HG03060 (cell line): Measurements from ENCODE around the gene CACNA1A.
"Not testable (repeated sequence)": the region's sequence is repeated elsewhere in the genome, so short reads cannot be mapped to it uniquely, and the experiment has no call there.

Experiments
- ATAC-seq: cut with Tn5 transposase; IDR thresholded peaks from one replicate; pipeline ENCODE4 v1.9.1; 2021; ENCODE audit warnings: low read depth, moderate number of reproducible peaks; ENCODE audit not compliant: unreplicated experiment

Gene CACNA1A

DNA sequence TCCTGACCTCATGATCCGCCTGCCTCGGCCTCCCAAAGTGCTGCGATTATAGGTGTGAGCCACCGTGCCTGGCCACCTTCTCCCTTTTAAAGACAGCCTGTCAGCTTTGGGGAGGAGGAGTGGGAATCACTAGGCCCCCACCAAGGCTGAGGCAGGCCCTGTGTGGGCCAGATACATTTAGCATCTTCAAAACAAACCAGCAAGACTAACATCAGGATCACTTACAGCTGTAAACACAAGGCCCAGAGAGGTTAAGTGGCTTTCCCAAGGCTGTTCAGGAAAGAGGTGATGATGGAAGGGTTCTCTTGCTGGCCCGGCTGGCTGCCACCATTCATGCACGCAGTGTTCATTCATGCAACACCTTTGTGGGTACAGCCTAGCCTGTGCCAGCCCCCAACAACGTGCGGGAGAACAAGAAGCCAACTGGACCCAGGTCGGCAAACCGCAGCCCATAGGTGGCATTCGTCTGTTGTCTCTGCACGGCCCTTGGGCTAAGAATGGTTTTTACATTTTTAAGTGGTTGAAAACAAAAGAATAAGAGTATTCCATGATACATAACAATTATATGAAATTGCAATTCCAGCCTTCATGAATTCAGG is 333.0 kb downstream of the CACNA1A start:
- ATAC-seq = no peak

DNA sequence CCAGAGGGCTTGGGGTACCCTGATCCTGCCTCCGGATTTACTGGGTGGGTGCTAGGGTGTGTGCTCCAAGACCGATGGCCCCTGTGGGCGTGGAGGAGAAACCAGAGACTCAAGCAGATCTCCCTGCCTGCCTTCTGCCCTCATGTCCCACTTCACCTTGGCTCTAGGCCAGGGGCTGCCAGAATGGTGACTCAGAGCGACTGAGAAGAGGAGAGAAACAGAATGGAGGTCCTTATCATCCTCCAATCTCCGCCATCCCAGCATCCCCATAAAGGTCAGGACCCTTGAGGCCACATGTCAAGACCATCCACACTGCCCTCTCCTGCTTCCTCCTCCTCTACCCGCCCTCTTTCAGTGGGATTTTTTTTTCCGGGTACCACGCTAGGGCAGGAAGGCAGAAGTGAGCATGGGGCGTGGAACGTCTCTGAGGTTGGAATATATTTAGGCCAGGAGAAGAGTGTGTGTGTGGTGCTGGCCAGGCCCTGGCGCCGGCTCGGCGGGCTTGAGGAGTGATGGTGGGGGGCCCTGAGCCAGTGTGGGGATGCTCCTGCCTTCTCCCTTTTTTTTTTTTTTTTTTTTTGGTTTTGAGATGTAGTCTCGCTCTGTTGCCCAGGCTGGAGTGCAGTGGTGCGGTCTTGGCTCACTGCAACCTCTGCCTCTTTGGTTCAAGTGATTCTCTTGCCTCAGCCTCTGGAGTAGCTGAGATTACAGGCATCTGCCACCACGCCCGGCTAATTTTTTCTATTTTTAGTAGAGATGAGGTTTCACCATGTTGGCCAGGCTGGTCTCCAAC is 333.7 kb downstream of the CACNA1A start:
- no peak for ATAC-seq

DNA sequence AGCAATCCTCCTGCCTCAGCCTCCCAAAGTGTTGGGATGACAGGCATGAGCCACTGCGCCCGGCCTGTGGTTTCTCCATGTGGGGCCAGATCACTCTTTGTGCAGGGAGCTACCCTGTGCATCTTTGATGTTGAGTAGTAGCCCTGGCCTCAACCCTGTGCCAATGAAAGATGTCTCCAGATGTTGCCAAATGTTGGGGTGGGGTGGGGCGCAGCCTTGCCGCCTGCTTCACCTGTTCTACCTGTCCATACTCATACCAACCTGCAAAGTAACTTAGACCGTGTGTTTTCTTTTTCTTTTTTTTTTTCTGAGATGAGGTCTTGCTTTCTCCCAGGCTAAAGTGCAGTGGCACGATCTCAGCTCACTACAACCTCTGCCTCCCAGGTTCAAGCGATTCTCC is 335.1 kb downstream of the CACNA1A start:
- ATAC-seq = no peak

DNA sequence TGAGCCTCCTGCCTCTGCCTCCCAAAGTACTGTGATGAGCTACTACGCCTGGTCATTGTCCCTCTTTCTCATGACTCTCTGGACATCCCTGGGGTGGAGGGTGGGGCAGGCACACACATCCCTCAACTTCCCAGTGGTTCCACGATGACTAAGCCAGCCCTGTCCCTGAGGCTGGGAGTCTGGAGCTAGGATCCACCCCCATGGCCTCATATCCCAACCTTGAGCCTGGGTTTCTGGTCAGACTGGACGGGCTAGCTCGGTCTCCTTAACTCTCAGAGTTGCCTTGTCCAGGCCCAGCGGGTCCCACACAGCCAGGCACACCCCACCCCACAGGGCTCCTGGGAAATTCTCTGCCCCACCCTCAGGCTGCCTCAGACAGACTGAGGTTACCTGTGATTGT is 336.5 kb downstream of the CACNA1A start:
- no peak for ATAC-seq

DNA sequence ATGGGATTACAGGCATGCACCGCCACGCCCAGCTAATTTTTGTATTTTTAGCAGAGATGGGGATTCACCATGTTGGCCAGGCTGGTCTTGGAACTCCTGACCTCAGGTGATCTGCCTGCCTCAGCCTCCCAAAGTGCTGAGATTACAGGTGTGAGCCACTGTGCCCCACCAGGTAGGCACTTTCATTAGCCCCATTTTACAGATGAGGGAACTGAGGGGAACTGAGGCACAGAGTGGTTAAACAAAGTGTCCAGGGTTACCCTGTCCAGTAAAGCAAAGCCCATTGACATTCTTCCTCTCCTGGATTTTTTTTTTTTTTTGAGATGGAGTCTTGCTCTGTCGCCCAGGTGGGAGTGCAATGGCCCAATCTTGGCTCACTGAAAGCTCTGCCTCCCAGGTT is 340.1 kb downstream of the CACNA1A start:
- not testable (repeated sequence) for ATAC-seq

DNA sequence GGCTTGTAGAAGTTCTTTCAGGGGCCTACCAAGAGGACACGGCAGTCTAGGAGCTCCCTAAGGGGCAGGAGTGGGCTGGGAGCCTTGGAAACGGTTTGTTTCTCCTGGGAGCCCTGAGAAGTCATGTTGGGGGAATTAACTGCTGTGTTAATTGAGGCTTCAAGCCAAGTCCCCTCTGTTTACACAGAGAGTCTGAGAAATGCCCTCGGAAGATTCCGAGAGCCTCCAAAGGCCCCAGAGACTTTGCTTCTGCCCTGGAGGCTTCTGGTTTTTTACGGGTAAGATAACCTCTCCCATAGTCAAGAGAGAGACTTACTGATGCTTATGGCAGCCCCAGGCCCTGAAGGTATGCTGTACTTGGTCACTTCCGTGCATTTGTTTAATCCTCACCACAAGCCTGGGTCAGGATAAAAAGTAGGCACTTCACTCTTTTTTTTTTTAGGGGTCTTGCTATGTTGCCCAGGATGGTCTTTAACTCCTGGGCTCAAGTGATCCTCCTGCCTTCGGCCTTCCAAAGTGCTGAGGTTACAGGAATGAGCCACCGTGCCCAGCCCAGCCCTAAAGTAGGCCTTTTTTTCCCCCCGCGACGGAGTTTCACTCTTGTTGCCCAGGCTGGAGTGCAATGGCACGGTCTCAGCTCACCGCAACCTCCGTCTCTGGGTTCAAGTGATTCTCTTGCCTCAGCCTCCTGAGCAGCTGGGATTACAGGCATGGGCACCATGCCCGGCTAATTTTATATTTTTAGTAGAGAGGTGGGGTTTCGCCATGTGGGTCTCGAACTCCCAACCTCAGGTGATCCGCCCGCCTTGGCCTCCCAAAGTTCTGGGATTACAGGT is 340.9 kb downstream of the CACNA1A start:
- no peak for ATAC-seq

DNA sequence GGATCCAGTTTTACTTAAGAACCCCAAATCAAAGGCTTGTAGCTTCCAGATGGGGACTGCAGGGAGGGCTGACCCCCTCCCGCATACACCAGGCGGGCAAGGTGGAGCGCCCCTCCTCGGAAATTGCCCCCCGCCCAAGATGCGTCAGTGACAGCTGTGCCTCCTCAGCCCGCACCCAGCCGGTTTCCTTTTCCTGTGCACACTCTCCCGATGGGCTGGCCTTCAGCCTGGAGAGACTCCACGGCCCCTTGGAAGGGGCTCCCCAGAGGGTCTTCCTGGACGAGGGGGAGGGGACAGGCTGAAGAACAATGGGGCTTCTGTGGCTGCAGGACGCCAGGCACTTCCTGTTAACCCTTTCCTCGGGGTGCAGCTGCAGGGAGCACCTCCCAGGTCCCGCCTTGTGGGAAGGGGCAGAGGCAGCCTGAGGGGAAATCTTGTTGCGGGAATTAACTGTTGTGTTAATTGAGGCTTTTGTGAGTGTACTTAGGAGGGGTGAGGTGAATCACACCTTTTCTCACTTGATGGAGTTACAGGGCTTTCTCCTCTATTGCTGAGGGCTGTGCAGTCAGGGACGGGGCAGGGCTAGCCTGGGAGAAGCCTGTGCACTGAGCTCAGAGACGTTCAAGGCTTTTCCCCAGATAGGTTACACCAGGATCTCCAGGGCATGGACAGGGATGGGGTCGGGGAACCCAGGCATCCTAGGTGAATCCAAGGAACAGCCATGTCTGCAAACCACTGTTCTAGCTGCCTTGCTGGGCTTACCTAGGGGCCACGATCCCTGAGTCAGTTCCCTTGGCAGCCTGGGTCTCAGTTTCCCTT is 341.7 kb downstream of the CACNA1A start:
- no peak for ATAC-seq

DNA sequence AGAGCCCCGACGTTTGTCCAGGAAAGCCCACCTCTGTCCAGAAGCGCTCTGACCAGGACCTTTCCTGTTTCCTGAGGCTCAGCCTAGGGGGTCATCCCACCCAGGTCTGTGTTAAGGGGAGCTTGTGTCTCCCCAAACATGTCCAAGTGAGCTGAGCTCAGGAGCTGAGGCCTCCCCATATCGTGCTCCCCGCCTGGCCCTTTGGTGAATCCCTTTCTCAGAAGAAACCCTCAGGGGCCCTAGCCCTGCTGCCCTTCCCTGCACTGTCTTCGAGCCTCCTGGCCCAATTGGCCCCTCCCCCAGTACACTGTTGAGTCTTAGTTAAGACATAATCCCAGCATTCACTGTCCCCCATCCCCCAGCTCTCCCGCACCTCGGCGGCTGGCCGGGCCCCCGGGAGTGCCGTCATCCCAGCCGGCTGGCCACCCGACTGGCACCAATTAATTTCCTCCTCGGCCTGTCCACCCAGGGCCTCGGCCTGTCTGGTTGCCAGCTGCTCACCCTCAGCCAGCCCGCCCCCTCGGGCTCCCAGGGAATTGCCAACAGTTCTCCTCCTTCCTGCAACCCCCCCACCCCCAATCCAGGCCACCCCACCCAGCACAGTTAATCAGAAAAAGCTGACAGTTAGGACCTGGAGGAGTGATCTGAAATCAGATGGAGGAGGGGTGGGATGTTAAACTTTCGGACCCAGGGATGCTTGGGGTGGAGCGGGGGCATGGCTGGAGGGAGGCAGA is 342.5 kb downstream of the CACNA1A start:
- ATAC-seq = no peak

DNA sequence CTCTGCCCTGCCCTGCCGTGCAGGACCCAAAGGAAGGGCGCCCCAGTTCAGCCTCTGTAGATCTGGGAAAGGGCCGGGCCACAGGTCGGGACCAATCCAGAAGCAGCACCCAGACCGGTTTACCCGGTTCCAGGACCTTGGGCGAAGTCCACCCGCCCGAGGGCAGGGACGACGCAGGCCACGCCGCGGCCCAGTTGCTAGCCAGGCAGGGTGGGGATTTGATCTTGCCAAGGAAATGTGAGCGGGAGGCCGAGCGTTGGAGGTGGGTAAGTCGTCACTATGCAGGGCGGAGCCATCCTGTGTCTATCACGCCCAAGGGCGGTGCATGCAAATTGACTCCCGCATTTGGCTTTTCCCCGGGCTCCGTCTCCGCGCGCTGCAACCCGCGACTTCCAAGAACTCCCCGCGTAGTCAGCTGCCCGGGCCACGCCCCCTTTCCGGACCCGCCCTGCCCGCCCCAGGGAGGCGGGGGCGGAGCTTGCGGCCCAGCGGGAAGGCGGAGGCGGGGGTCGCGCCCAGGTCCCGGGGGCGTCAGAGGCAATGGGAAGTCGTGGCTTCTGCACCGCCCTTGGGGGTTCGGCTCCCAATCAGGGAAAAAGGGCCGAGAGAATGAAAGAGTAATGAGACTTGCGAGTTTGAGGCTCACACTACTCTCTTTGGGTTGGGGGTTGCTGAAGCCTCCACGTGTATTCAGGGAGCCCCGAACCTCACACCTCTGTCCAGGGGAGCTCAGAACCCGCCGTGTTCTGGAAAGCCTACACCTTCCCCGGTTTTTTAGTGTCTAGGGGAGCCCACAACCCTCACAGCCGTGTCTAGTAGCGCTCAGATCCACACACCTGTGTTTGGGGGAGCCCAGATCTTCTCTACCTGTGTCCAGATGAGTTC is 343.3 kb downstream of the CACNA1A start:
- no peak for ATAC-seq

DNA sequence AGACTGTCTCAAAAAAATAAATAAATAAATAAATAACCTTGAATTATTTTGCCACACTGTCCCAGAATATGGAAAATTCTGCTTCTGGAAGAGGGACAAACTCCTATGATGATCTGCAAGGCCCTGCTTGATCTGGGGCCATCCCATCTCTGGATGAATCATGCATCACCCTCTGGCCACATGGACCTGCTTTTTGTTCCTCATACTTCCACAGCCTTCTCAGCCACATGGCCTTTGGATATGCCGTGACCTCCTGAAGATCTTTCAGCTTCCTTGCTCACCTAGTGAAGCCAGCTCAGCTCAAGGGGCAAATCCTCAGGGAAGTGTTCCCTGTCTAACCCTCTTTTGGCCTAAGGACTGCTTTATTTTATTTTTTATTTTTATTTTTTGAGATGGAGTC is 345.7 kb downstream of the CACNA1A start:
- ATAC-seq = no peak

DNA sequence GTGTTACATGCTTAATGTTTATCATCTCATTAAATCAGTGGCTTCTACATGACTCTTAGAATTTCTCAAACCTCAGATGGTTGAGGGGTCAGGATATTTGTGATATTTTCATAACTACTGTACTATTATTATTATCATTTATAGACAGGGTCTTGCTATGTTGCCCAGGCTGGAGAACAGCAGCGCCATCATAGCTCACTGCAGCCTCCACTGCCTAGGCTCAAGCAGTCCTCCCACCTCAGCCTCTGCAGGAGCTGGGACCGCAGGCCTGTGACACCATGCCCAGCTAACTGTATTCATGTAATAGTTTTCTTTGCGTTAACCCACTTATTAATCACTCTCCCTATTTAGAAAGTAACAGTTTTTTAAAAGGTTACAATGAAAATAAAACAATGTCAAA is 346.6 kb downstream of the CACNA1A start:
- ATAC-seq = no peak
